IPS DF 4.7 (cell line): Measurements from ENCODE around the gene MGA.

ENCODE experiments used
- DNase-seq: peaks from one replicate; pipeline ENCODE4 v3.0.0-alpha.2; 2013; ENCODE audit warnings: low spot score; ENCODE audit errors: extremely low read depth

The MGA gene

DNA sequence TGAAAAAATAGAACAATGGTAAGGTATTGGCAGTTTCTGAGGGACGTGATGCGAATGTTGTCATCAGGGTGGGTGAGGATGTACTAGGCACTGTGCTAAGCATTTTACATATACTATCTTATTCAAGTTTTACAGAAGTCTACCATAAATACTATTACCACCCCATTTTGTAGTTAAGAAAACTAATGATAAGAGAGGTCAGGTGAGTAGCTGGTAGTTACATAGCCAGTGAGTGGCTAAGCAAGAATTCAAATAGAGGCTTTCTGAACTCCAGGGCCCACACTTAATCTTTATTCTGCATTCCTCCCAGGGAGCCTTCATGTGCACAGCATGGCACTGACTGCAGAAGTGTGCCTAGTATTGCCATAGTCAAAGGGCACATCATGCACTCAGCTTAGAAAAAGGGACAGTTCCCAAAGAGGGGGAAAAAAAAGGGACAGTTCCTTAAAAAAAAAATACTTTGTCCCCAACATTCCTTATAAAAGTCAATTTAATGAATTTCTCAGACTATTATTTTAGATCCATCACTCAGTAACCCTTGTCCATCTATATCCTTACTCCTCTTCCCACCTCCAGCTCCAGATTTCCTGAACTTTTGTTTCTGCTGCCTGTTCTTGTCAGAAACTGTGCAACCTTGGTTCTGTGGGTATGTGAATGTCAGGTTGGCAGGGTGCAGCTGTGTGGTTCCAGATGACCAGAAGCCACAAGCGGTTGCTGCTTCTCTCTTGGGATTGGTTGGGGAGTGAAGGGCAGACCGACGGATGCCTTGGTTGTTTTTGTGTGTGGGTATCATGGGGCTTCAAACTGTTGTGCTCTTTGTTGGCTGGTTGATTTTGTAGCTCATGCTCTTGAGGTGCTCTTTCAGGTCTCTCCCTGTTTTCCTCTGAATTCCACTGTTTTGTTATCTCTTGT, 122.4 kb downstream of the MGA start:
- no peak for DNase-seq

DNA sequence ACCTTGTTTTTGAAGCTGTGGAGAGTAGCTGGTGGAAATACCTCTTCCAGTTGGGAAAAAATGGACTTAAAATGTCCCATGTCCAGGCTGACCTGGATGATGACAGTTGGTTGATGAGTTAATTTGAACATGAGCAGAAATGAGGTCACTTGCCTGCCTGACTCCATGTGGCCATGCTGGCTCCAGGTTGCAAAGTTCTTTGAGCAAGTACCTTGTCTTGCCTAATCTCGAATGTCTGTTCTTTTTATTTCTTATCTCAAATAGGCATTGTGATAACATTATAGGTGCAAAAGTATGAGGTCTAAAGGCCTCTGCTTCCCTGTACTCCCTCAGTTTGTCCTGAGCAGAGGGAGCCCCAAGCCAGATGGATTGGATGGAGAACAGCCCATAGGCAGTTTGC, 123.1 kb downstream of the MGA start:
- no peak for DNase-seq

DNA sequence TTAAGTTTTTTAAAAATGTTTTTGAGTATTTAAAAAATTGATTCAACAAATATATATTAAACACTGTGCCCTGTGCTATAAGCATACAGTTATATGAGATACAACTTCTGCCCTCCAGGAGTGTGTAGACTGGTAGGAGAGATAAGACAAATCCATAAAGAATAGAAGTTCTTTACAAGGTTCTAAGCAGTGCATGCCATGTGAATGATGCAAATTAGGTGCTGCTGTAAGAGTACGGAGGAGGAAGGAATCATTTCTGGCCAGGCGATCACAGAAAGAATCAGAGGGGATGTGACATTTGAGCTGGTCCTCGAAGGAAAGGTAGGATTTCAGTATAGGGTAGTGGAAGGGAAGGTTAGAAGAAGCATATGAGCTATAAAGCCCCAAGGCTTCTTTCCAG, 128.1 kb downstream of the MGA start:
- no peak for DNase-seq

GRCh38 chr15:41789236-41789635, 129.0 kb downstream of the MGA start:
- no peak for DNase-seq

GRCh38 chr15:41789662-41790061, 129.5 kb downstream of the MGA start:
- DNase-seq: no peak

GRCh38 chr15:41790169-41790568, 130.0 kb downstream of the MGA start:
- DNase-seq: no peak

DNA sequence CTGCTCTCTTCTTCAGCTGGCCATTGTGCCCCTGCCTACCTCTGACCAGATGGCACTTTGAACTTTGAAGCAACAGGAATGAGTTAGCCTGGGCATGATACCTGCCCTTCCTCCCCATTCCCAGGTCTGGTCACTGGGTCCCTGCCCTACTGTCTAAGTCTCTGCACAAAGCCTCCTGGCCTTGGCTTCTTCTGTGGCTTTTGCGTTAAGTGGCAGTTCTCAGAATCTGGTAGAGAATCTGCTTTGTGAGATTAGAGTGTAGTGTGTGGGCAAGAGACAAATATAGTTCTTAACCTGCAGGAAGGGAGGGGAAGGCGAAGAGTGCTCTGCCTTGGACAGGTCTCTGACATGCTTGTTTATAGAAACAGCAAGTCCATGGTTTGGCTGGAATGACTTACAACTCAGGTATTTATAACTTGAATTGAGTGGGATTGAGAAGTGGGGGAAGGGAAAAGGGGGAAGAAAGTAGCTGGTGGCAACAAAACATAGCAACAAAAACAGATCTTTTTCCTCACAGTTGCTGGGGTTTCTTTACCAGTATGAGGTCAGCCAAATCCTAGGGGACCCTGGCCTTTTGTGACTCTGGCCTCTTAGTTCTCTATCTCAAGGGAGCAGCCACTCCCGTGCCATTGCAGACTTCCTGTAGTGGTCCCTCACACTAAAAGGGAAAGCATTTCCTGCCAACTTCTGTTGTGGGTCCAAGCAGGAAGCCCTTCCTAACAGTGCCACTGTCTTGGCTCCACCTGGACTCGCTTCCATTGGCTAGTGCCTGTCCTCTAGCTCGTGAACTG, 130.7 kb downstream of the MGA start:
- no peak for DNase-seq

- no peak for DNase-seq
These were observed 131.3 kb downstream of the MGA start for GRCh38 chr15:41791547-41791937.

- DNase-seq: no peak
These were observed 131.9 kb downstream of the MGA start for GRCh38 chr15:41792000-41792637.

GRCh38 chr15:41794081-41794480, 133.9 kb downstream of the MGA start:
- no peak for DNase-seq

DNA sequence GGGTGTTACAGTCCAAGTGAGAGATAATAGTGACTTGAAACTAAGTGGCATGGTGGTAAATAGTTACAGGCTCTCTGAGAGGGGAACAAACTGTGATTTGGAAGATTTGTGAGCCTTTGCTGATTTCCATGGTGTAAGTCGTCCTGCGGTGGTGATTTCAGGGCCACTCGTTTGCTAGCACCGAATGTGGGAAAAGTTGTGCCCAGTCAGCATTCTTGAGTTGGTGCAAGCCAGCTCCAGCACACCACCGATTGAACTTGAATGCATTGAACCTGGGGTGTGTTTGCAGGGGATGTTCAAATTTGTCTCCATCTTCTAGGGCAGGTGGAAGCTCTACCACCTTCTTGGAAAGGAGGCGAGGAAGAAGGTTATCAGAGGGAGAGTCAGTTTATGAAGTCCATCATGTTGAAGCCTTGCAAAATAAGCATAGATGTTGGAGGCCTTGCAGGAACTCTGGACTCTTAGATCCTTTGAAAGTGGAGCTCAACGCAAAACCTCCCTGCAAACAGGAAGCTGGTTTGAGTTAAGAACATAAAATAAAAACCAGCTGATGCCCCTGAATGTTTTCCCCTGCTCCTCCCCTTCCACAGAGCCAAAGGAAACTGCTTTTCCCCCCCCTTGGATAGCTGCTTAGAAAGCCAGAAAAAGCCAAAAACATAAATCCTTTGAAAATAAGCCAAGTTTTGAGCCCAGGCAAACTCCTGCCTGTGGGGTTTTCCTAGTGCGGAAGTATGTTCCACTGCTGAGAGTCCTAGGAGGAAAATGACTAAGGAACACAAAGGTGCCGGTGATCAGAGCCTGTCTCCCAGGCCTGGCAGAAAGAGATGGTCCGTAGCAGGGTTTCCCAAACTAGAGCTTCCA, 136.0 kb downstream of the MGA start:
- DNase-seq: no peak

DNA sequence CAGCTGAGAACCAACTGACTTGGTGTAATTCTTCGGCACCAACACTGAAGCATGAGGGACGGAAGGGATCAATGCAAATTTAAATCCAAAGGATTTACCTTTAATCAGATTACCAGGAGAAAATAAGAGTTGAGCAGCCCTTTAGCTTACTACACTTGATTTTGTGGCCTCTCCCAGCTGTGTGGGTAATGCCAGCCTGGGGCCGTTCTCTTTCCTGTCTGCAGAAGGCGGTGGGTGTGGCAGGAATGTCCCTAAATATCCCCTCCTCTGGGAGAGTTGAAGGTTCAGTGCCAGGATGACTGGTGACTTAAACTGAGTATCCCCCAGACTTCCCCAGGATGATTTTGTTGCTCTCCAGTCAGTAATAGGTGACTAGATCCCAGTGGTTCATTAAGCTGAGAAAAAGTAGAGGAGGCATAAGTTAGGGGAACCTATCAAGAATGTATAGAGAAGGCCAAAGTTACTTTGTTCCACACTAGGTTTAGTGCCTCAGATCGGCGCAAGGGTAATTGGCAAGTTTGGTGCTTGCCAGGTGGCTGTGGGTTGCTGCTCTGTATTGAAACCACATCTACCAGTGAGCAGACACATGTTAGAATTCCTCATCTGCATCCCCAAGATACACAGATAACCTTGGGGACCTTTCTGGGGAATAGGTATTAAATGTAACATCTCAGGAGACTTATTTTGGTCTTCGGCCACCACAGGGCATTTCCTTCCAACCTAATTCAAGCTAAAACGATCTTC, 137.2 kb downstream of the MGA start:
- DNase-seq: no peak

GRCh38 chr15:41798607-41799487, 138.6 kb downstream of the MGA start:
- no peak for DNase-seq

- no peak for DNase-seq
These were observed 139.2 kb downstream of the MGA start for GRCh38 chr15:41799488-41799805.

GRCh38 chr15:41801185-41801584, 141.0 kb downstream of the MGA start:
- DNase-seq: no peak

GRCh38 chr15:41801850-41802455, 141.7 kb downstream of the MGA start:
- DNase-seq: no peak

DNA sequence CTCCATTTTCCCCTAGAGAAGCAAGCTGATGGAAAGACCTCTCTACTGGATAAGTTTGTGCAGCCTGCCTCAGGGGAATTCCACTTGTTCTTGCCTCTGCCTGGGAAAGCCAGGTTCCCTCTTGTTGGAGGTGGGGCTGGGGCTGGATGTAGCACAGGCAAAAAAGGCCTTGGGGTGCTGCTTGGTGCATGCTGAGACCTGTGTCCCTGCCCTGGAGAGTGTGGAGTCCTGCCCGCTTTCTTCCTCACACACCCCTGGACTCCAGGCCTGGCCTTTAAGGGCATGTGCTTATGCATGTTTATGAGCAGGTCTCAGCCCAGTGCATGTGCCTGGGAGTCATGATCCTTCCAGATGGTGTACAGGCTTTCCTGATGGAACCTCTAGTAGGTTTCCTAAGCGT, 144.2 kb downstream of the MGA start:
- DNase-seq: no peak

DNA sequence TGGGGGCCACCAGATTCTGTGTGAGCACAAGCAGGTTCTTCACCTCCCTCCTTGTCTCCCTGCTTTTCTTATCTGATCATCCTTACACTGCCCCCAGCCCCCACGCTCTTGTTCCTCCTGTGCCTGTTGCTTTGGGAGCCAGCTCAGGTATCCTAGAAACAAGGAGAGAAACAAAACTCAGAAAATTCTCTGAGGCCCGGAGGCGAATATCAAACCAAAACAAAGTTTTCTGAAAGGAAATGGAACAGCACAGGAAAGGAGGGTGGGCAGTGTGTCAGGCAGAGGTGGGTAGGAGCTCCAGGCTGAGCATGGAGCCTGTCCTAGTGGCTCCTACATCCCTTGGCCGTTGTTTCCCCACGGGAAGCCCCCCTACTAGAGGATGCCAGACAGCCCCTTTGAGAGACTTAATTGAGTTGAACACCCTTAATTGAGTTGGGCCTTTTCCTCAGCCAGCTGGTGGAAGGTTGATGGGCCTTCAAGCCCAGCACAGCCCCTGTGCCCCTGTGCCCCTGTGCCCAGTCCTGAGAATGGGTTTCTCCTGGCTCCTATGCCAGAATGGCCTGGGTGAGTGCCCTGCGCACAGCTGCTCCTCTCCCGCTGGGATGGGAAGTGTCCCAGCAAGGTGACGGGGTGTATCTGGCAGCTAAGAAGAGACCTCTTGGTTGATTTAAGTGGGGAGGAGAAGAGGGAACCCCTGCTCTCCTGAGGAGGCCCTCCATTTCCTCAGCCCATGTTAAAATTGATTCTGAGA, 144.9 kb downstream of the MGA start:
- no peak for DNase-seq
